Measurements from ENCODE around the gene UGT8.

UGT8 gene

DNA sequence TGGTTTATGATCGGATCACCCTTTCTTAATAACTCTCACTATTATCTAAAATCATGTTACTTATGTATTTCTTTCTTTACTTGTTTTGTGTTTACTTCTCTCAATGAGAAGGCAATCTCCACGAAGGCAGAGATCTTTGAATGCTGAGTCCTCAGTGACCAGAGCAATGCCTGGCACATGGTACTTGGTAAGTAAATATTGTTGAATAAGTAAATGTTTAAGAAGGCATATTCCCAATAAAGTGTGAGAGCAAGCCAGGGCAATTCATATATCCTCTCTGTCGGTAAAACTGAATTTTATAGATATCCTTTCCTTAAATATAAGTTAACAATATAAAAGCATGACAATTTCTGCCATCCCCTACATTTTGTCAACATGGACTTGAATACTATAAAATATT is 94.4 kb downstream of the UGT8 start:
- Histone ChIP-seq H3K27me3 (ENCODE audit: insufficient read depth, poor library complexity, severe bottlenecking) (no peaks in the 10 kb centered on the region), H3K4me3 (replicated peaks; ENCODE audit: insufficient read depth, low read length) (no peak overlapping the region), H3K27ac (replicated peaks) (no peak overlapping the region)
- no peak for DNase-seq (ENCODE audit: low read depth in 1 of 2, low spot score in 1 of 2)
- TF ChIP-seq SPI1 (IDR thresholded peaks at IDR 0.05; ENCODE audit: borderline replicate concordance, low read depth) (no peak), POLR2AphosphoS5 (IDR thresholded peaks at IDR 0.05; ENCODE audit: low read depth) (no peak), CTCF (IDR thresholded peaks at IDR 0.05; ENCODE audit: insufficient read depth, low read length) (no peak), GABPA (IDR thresholded peaks at IDR 0.05; ENCODE audit: low read depth) (no peak)
- TF ChIP-seq, protein P1, sequence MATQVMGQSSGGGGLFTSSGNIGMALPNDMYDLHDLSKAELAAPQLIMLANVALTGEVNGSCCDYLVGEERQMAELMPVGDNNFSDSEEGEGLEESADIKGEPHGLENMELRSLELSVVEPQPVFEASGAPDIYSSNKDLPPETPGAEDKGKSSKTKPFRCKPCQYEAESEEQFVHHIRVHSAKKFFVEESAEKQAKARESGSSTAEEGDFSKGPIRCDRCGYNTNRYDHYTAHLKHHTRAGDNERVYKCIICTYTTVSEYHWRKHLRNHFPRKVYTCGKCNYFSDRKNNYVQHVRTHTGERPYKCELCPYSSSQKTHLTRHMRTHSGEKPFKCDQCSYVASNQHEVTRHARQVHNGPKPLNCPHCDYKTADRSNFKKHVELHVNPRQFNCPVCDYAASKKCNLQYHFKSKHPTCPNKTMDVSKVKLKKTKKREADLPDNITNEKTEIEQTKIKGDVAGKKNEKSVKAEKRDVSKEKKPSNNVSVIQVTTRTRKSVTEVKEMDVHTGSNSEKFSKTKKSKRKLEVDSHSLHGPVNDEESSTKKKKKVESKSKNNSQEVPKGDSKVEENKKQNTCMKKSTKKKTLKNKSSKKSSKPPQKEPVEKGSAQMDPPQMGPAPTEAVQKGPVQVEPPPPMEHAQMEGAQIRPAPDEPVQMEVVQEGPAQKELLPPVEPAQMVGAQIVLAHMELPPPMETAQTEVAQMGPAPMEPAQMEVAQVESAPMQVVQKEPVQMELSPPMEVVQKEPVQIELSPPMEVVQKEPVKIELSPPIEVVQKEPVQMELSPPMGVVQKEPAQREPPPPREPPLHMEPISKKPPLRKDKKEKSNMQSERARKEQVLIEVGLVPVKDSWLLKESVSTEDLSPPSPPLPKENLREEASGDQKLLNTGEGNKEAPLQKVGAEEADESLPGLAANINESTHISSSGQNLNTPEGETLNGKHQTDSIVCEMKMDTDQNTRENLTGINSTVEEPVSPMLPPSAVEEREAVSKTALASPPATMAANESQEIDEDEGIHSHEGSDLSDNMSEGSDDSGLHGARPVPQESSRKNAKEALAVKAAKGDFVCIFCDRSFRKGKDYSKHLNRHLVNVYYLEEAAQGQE (IDR thresholded peaks at IDR 0.05; ENCODE audit: insufficient replicate concordance, low read depth): no peak

- no peak for DNase-seq (ENCODE audit: low read depth in 1 of 2, low spot score in 1 of 2)
- Histone ChIP-seq H3K27ac (replicated peaks) (no peak overlapping the region), H3K4me3 (replicated peaks; ENCODE audit: insufficient read depth, low read length) (no peak overlapping the region), H3K27me3 (ENCODE audit: insufficient read depth, poor library complexity, severe bottlenecking) (no peaks in the 10 kb centered on the region)
- TF ChIP-seq SPI1 (IDR thresholded peaks at IDR 0.05; ENCODE audit: borderline replicate concordance, low read depth): no peak
- peak; percentile 1 for TF ChIP-seq CTCF (IDR thresholded peaks at IDR 0.05; ENCODE audit: insufficient read depth, low read length)
These were observed 96.2 kb downstream of the UGT8 start for GRCh38 chr4:114694770-114695169.

DNA sequence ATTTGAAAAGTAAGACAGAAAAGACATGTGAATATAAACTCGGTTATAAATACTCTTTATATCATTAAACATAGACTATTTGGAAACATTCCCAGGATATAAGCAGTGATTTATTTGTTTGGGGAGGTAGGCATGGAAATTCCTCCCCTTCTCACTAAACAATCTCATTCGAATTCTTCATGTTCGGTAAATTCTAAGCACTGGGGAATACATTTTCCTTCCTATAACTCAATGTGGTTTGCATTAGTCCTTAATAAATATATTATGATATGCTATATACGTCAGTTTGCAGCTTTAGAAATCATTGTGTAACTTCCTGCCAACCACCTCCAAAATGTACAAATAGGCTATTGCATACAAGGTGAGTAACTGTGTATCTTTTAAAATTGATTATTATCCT is 99.6 kb downstream of the UGT8 start:
- Histone ChIP-seq H3K27me3 (ENCODE audit: insufficient read depth, poor library complexity, severe bottlenecking) (no peaks in the 10 kb centered on the region), H3K27ac (replicated peaks) (no peak overlapping the region), H3K4me3 (replicated peaks; ENCODE audit: insufficient read depth, low read length) (no peak overlapping the region)
- no peak for TF ChIP-seq SPI1 (IDR thresholded peaks at IDR 0.05; ENCODE audit: borderline replicate concordance, low read depth)
- no peak for TF ChIP-seq GABPA (IDR thresholded peaks at IDR 0.05; ENCODE audit: low read depth)
- TF ChIP-seq, protein P1 (IDR thresholded peaks at IDR 0.05; ENCODE audit: insufficient replicate concordance, low read depth): no peak
- TF ChIP-seq POLR2AphosphoS5 (IDR thresholded peaks at IDR 0.05; ENCODE audit: low read depth): no peak
- TF ChIP-seq CTCF (IDR thresholded peaks at IDR 0.05; ENCODE audit: insufficient read depth, low read length): no peak
- no peak for DNase-seq (ENCODE audit: low read depth in 1 of 2, low spot score in 1 of 2)

DNA sequence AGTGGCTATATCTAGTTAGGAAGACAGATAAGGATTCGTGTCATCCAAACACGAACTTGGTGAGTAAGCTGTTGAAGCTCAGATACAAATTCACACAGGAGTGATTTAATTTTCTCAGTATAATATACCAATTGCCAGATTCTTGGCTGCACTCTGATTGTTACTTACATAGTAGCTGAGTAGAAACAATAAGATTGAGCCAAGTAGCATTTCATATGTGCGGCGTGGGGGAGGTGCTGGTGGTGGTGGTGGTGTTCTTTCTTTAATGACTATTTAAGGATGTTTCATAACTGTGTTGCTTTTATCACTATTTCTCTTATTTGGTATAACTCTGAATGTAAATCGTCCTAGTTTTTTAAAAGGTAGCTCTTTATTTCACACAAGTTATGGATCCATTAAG is 102.9 kb downstream of the UGT8 start:
- no peak for DNase-seq (ENCODE audit: low read depth in 1 of 2, low spot score in 1 of 2)
- H3K27me3 ChIP-seq (ENCODE audit: insufficient read depth, poor library complexity, severe bottlenecking): no peaks in the 10 kb centered on the region
- no peak overlapping the region for H3K27ac ChIP-seq (replicated peaks)
- no peak for TF ChIP-seq POLR2AphosphoS5 (IDR thresholded peaks at IDR 0.05; ENCODE audit: low read depth)
- H3K4me3 ChIP-seq (replicated peaks; ENCODE audit: insufficient read depth, low read length): no peak overlapping the region

Measured in HL-60 (cell line).